ENCODE results near the gene UBR2.

The UBR2 gene

GRCh38 chr6:42525206-42525605 lies 38.6 kb upstream of the UBR2 start:
- TF ChIP-seq CTCF (IDR thresholded peaks at IDR 0.05; ENCODE audit: low read depth, low read length), result no peak
- no peak overlapping the region for H3K4me3 ChIP-seq (replicated peaks in 1 of 2; ENCODE audit: low read depth in 2 of 2, low read length in 2 of 2)
- no peak for DNase-seq (ENCODE audit: low read depth in 2 of 2)

- H3K4me3 ChIP-seq (replicated peaks in 1 of 2; ENCODE audit: low read depth in 2 of 2, low read length in 2 of 2), result no peak overlapping the region
- TF ChIP-seq CTCF (IDR thresholded peaks at IDR 0.05; ENCODE audit: low read depth, low read length), result no peak
- DNase-seq (ENCODE audit: low read depth in 2 of 2), result no peak
Measured at GRCh38 chr6:42526616-42527015, 37.2 kb upstream of the UBR2 start.

- H3K4me3 ChIP-seq (replicated peaks in 1 of 2; ENCODE audit: low read depth in 2 of 2, low read length in 2 of 2), result no peak overlapping the region
- DNase-seq (ENCODE audit: low read depth in 2 of 2), result no peak
- TF ChIP-seq CTCF (IDR thresholded peaks at IDR 0.05; ENCODE audit: low read depth, low read length), result no peak
Measured at GRCh38 chr6:42527204-42527603, 36.6 kb upstream of the UBR2 start.

GRCh38 chr6:42530296-42530695 lies 33.5 kb upstream of the UBR2 start:
- TF ChIP-seq CTCF (IDR thresholded peaks at IDR 0.05; ENCODE audit: low read depth, low read length), result no peak
- H3K4me3 ChIP-seq (replicated peaks in 1 of 2; ENCODE audit: low read depth in 2 of 2, low read length in 2 of 2), result no peak overlapping the region
- no peak for DNase-seq (ENCODE audit: low read depth in 2 of 2)

GRCh38 chr6:42530751-42531150 lies 33.1 kb upstream of the UBR2 start:
- TF ChIP-seq CTCF (IDR thresholded peaks at IDR 0.05; ENCODE audit: low read depth, low read length), result no peak
- H3K4me3 ChIP-seq (replicated peaks in 1 of 2; ENCODE audit: low read depth in 2 of 2, low read length in 2 of 2), result no peak overlapping the region
- DNase-seq (ENCODE audit: low read depth in 2 of 2), result no peak

GRCh38 chr6:42532038-42532669 lies 31.7 kb upstream of the UBR2 start:
- peak; percentile 80 to 81 for DNase-seq (ENCODE audit: low read depth in 2 of 2)
- no peak overlapping the region for H3K4me3 ChIP-seq (replicated peaks in 1 of 2; ENCODE audit: low read depth in 2 of 2, low read length in 2 of 2)
- peak; percentile 83 for TF ChIP-seq CTCF (IDR thresholded peaks at IDR 0.05; ENCODE audit: low read depth, low read length)

- no peak for TF ChIP-seq CTCF (IDR thresholded peaks at IDR 0.05; ENCODE audit: low read depth, low read length)
- DNase-seq (ENCODE audit: low read depth in 2 of 2), result no peak
- no peak overlapping the region for H3K4me3 ChIP-seq (replicated peaks in 1 of 2; ENCODE audit: low read depth in 2 of 2, low read length in 2 of 2)
Measured at GRCh38 chr6:42533794-42534193, 30.0 kb upstream of the UBR2 start.

Data from cardiac fibroblast (primary cell).